Mucosa of stomach (tissue), 1 donor: Measurements from ENCODE around the gene ASMTL.
A peak's percentile ranks its signal among the peaks of the same experiment; 100 is the strongest.
"Not testable (repeated sequence)": the region's sequence is repeated elsewhere in the genome, so short reads cannot be mapped to it uniquely, and the experiment has no call there.

Experiments
- H3K27me3 ChIP-seq: one replicate; pipeline ENCODE4 v1.7.0; 2013; ENCODE audit warnings: mild to moderate bottlenecking, low read length; ENCODE audit not compliant: control insufficient read depth, insufficient read depth
- H3K36me3 ChIP-seq: one replicate; pipeline ENCODE4 v1.7.0; 2013; ENCODE audit warnings: low read length; ENCODE audit not compliant: control insufficient read depth, insufficient read depth
- H3K4me1 ChIP-seq: one replicate; pipeline ENCODE4 v1.7.0; 2013; ENCODE audit warnings: mild to moderate bottlenecking, low read length; ENCODE audit not compliant: control insufficient read depth, insufficient read depth
- H3K4me3 ChIP-seq: one replicate; pipeline ENCODE4 v1.7.0; 2013; ENCODE audit warnings: low read length
- H3K9ac ChIP-seq: one replicate; pipeline ENCODE4 v1.7.0; 2013; ENCODE audit warnings: mild to moderate bottlenecking, low read length, moderate library complexity
- H3K9me3 ChIP-seq: one replicate; pipeline ENCODE4 v1.7.0; 2013; ENCODE audit warnings: mild to moderate bottlenecking, low read length, moderate library complexity; ENCODE audit not compliant: control insufficient read depth
- donor health status: Pancreatic carcinoma.

The ASMTL gene

GRCh38 chrX:1452516-1453394, at the start of gene ASMTL:
Gene ASMTL, minus strand, starts transcription at chrX:1452909. Its CDS starts 69 bp downstream, at chrX:1452840.
- H3K4me1 ChIP-seq = peaks cover 11% of the 10 kb centered on the region
- peak within 1 kb of the TSS; percentile 51 for H3K4me3 ChIP-seq
- H3K9me3 ChIP-seq = no peaks in the 10 kb centered on the region
- no peaks in the 10 kb centered on the region for H3K36me3 ChIP-seq
- peak within 1 kb of the TSS; percentile 88 for H3K9ac ChIP-seq
- H3K27me3 ChIP-seq = no peaks in the 10 kb centered on the region

GRCh38 chrX:1502241-1502640, 49.5 kb upstream of the ASMTL start:
- H3K9ac ChIP-seq = no peak overlapping the region
- H3K9me3 ChIP-seq = no peaks in the 10 kb centered on the region
- no peaks in the 10 kb centered on the region for H3K27me3 ChIP-seq
- H3K4me1 ChIP-seq = no peaks in the 10 kb centered on the region
- no peaks in the 10 kb centered on the region for H3K36me3 ChIP-seq
- H3K4me3 ChIP-seq = no peak overlapping the region

GRCh38 chrX:1500701-1501624, 48.3 kb upstream of the ASMTL start:
- Histone ChIP-seq H3K9me3 (no peaks in the 10 kb centered on the region), H3K9ac (no peak overlapping the region), H3K36me3 (no peaks in the 10 kb centered on the region), H3K4me3 (no peak overlapping the region), H3K4me1 (no peaks in the 10 kb centered on the region), H3K27me3 (no peaks in the 10 kb centered on the region)

GRCh38 chrX:1496076-1496475, 43.4 kb upstream of the ASMTL start:
- no peak overlapping the region for H3K9ac ChIP-seq
- no peak overlapping the region for H3K4me3 ChIP-seq
- no peaks in the 10 kb centered on the region for H3K4me1 ChIP-seq
- no peaks in the 10 kb centered on the region for H3K27me3 ChIP-seq
- no peaks in the 10 kb centered on the region for H3K9me3 ChIP-seq
- no peaks in the 10 kb centered on the region for H3K36me3 ChIP-seq

- Histone ChIP-seq H3K27me3 (no peaks in the 10 kb centered on the region), H3K9me3 (no peaks in the 10 kb centered on the region), H3K4me1 (no peaks in the 10 kb centered on the region), H3K36me3 (no peaks in the 10 kb centered on the region), H3K9ac (no peak overlapping the region), H3K4me3 (no peak overlapping the region)
Measured at GRCh38 chrX:1493877-1494510, 41.3 kb upstream of the ASMTL start.

GRCh38 chrX:1493412-1493811, 40.7 kb upstream of the ASMTL start:
- H3K4me3 ChIP-seq = no peak overlapping the region
- no peaks in the 10 kb centered on the region for H3K9me3 ChIP-seq
- H3K9ac ChIP-seq = no peak overlapping the region
- no peaks in the 10 kb centered on the region for H3K27me3 ChIP-seq
- no peaks in the 10 kb centered on the region for H3K4me1 ChIP-seq
- no peaks in the 10 kb centered on the region for H3K36me3 ChIP-seq

- no peaks in the 10 kb centered on the region for H3K9me3 ChIP-seq
- H3K36me3 ChIP-seq = no peaks in the 10 kb centered on the region
- no peak overlapping the region for H3K9ac ChIP-seq
- H3K4me3 ChIP-seq = no peak overlapping the region
- no peaks in the 10 kb centered on the region for H3K4me1 ChIP-seq
- no peaks in the 10 kb centered on the region for H3K27me3 ChIP-seq
Measured at GRCh38 chrX:1492421-1493012, 39.8 kb upstream of the ASMTL start.

GRCh38 chrX:1491851-1492349, 39.2 kb upstream of the ASMTL start:
- no peak overlapping the region for H3K9ac ChIP-seq
- no peaks in the 10 kb centered on the region for H3K27me3 ChIP-seq
- no peak overlapping the region for H3K4me3 ChIP-seq
- H3K36me3 ChIP-seq = no peaks in the 10 kb centered on the region
- H3K4me1 ChIP-seq = no peaks in the 10 kb centered on the region
- H3K9me3 ChIP-seq = no peaks in the 10 kb centered on the region

GRCh38 chrX:1491248-1491647, 38.5 kb upstream of the ASMTL start:
- H3K4me1 ChIP-seq = not testable (repeated sequence)

GRCh38 chrX:1490723-1491122, 38.0 kb upstream of the ASMTL start:
- H3K27me3 ChIP-seq, H3K9me3 ChIP-seq, H3K4me1 ChIP-seq, H3K36me3 ChIP-seq, H3K9ac ChIP-seq, H3K4me3 ChIP-seq: not testable (repeated sequence)

More at GRCh38 chrX:1491248-1491647, 38.5 kb upstream of the ASMTL start:
- not testable (repeated sequence) for H3K4me3 ChIP-seq, H3K27me3 ChIP-seq, H3K36me3 ChIP-seq, H3K9me3 ChIP-seq, H3K9ac ChIP-seq

GRCh38 chrX:1489354-1489753, 36.6 kb upstream of the ASMTL start:
- not testable (repeated sequence) for H3K36me3 ChIP-seq, H3K27me3 ChIP-seq

More at GRCh38 chrX:1489354-1489753, 36.6 kb upstream of the ASMTL start:
- not testable (repeated sequence) for H3K4me3 ChIP-seq, H3K9ac ChIP-seq, H3K9me3 ChIP-seq, H3K4me1 ChIP-seq
